ENCODE data around the gene DACT3.
A peak's percentile ranks its signal among the peaks of the same experiment; 100 is the strongest.

Gene DACT3

DNA sequence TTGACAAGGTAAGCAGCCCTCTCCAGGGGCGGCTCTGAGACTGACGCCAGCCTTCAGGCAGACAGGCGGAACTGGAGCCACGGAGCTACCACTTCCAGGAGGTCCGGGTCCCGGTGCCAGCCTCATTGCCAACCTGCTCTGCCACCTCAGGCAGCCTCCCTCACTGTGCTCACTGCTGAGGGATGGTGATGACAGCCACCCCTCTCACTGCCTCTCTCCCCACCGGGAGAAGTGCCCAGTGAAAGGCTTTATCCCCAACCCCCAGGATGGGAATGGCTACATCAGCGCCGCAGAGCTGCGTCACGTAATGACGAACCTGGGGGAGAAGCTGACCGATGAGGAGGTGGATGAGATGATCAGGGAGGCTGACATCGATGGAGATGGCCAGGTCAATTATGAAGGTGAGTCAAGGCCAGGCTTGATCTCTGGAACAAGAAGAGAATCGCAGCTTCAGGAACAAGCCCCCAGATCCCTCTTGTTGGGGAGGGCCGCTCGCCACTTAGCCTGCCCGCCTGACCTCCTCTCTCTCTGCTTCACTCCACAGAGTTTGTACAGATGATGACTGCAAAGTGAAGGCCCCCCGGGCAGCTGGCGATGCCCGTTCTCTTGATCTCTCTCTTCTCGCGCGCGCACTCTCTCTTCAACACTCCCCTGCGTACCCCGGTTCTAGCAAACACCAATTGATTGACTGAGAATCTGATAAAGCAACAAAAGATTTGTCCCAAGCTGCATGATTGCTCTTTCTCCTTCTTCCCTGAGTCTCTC is 52.2 kb downstream of the DACT3 start:
- DNase-seq (ENCODE audit: insufficient read length, low spot score), result no peak
- no peak for TF ChIP-seq POLR2A (IDR thresholded peaks at IDR 0.05; ENCODE audit: low read depth, low read length)
- TF ChIP-seq SPI1 (IDR thresholded peaks at IDR 0.05; ENCODE audit: low read depth, low read length), result no peak
- TF ChIP-seq PAX5 (IDR thresholded peaks at IDR 0.05; ENCODE audit: insufficient read depth, low read length, severe bottlenecking), result no peak
- TF ChIP-seq POU2F2 (IDR thresholded peaks at IDR 0.05; ENCODE audit: low read depth, low read length), result no peak
- no peak; the same call in 1 of the 2 replicates for TF ChIP-seq POLR2AphosphoS5 (IDR thresholded peaks at IDR 0.05; ENCODE audit: low read depth, low read length)
- TF ChIP-seq TAF1 (IDR thresholded peaks at IDR 0.05; ENCODE audit: low read depth, low read length), result no peak
- no peak for FAIRE-seq

- FAIRE-seq, result no peak
- TF ChIP-seq POLR2AphosphoS5 (IDR thresholded peaks at IDR 0.05; ENCODE audit: low read depth, low read length), result no peak; the same call in 1 of the 2 replicates
- TF ChIP-seq TAF1 (IDR thresholded peaks at IDR 0.05; ENCODE audit: low read depth, low read length), result no peak
- TF ChIP-seq POU2F2 (IDR thresholded peaks at IDR 0.05; ENCODE audit: low read depth, low read length), result no peak
- no peak for TF ChIP-seq SPI1 (IDR thresholded peaks at IDR 0.05; ENCODE audit: low read depth, low read length)
- no peak for TF ChIP-seq POLR2A (IDR thresholded peaks at IDR 0.05; ENCODE audit: low read depth, low read length)
- TF ChIP-seq PAX5 (IDR thresholded peaks at IDR 0.05; ENCODE audit: insufficient read depth, low read length, severe bottlenecking), result no peak
- no peak for DNase-seq (ENCODE audit: insufficient read length, low spot score)
Measured at GRCh38 chr19:46608178-46608577, 52.8 kb downstream of the DACT3 start.

DNA sequence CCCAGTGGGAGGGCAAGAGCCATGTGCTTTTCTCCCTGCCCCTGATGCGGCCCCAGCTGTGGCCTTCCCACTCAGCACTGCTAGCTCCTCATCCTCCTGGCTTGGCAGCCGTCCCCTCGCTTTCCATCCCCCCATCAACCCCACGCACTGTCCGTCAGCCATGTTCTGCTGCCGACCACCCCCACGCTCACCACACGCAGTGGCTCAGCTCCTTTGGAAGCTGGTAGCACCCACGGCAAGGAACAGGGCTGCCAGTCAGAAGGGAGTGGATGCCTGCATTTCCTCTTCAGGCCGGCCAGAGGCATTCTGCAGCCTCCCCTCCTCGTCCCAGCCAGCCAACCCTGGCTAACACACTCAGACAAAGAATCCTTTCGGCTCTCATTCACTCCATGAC is 53.5 kb downstream of the DACT3 start:
- TF ChIP-seq POLR2AphosphoS5 (IDR thresholded peaks at IDR 0.05; ENCODE audit: low read depth, low read length) (no peak), POLR2A (IDR thresholded peaks at IDR 0.05; ENCODE audit: low read depth, low read length) (no peak), SPI1 (IDR thresholded peaks at IDR 0.05; ENCODE audit: low read depth, low read length) (no peak), TAF1 (IDR thresholded peaks at IDR 0.05; ENCODE audit: low read depth, low read length) (no peak), POU2F2 (IDR thresholded peaks at IDR 0.05; ENCODE audit: low read depth, low read length) (no peak), PAX5 (IDR thresholded peaks at IDR 0.05; ENCODE audit: insufficient read depth, low read length, severe bottlenecking) (no peak)
- no peak for DNase-seq (ENCODE audit: insufficient read length, low spot score)
- no peak for FAIRE-seq

DNA sequence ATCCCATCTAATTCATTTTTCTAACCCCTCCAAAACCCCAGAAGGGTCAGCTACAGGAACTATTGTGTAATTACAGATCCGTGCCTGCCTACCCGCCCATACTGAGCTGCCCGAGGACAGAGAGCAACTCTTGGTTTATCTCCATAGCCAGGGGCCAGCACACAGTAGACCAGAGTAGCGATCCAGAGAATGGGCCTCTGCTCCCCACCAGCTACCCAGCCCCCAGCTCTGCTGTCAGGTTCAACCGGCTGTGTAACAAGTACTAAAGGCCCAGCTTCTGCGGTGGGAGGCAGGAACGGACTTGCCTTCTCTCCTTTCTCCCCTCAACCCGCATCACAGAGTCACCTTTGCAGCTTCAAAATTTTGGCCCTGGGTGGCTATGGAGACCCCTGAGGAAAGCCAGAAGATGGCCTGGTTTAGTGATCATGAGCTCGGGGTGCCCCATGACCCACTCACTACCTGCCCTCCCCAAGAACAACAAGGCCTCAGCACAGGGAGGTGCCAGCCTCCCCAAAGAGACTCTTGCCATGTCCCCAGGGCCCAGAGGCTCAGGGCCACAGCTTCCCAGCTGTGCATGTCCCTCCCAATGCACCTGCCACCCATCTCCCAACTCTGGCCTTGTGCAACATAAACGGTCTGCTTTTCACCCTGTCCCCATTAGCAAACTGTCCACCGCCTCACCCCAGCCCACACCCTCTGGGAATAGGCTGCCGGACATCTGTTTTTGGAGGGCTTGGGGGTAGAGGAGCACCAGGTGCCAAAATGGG is 54.1 kb downstream of the DACT3 start:
- DNase-seq (ENCODE audit: insufficient read length, low spot score) (no peak), FAIRE-seq (no peak)
- TF ChIP-seq POU2F2 (IDR thresholded peaks at IDR 0.05; ENCODE audit: low read depth, low read length) (no peak), PAX5 (IDR thresholded peaks at IDR 0.05; ENCODE audit: insufficient read depth, low read length, severe bottlenecking) (no peak), POLR2AphosphoS5 (IDR thresholded peaks at IDR 0.05; ENCODE audit: low read depth, low read length) (no peak), SPI1 (IDR thresholded peaks at IDR 0.05; ENCODE audit: low read depth, low read length) (no peak), TAF1 (IDR thresholded peaks at IDR 0.05; ENCODE audit: low read depth, low read length) (no peak), POLR2A (IDR thresholded peaks at IDR 0.05; ENCODE audit: low read depth, low read length) (no peak)

- no peak for FAIRE-seq
- no peak for DNase-seq (ENCODE audit: insufficient read length, low spot score)
- no peak for TF ChIP-seq TAF1 (IDR thresholded peaks at IDR 0.05; ENCODE audit: low read depth, low read length)
- TF ChIP-seq POLR2A (IDR thresholded peaks at IDR 0.05; ENCODE audit: low read depth, low read length), result no peak
- TF ChIP-seq POU2F2 (IDR thresholded peaks at IDR 0.05; ENCODE audit: low read depth, low read length), result no peak
- TF ChIP-seq SPI1 (IDR thresholded peaks at IDR 0.05; ENCODE audit: low read depth, low read length), result no peak
- TF ChIP-seq PAX5 (IDR thresholded peaks at IDR 0.05; ENCODE audit: insufficient read depth, low read length, severe bottlenecking), result no peak
Measured at GRCh38 chr19:46606019-46606418, 55.0 kb downstream of the DACT3 start.

- no peak for DNase-seq (ENCODE audit: insufficient read length, low spot score)
- TF ChIP-seq SPI1 (IDR thresholded peaks at IDR 0.05; ENCODE audit: low read depth, low read length) (no peak), TAF1 (IDR thresholded peaks at IDR 0.05; ENCODE audit: low read depth, low read length) (no peak), POLR2AphosphoS5 (IDR thresholded peaks at IDR 0.05; ENCODE audit: low read depth, low read length) (no peak), POLR2A (IDR thresholded peaks at IDR 0.05; ENCODE audit: low read depth, low read length) (no peak), PAX5 (IDR thresholded peaks at IDR 0.05; ENCODE audit: insufficient read depth, low read length, severe bottlenecking) (no peak), POU2F2 (IDR thresholded peaks at IDR 0.05; ENCODE audit: low read depth, low read length) (no peak)
- no peak for FAIRE-seq
Measured at GRCh38 chr19:46605356-46605821, 55.6 kb downstream of the DACT3 start.

DNA sequence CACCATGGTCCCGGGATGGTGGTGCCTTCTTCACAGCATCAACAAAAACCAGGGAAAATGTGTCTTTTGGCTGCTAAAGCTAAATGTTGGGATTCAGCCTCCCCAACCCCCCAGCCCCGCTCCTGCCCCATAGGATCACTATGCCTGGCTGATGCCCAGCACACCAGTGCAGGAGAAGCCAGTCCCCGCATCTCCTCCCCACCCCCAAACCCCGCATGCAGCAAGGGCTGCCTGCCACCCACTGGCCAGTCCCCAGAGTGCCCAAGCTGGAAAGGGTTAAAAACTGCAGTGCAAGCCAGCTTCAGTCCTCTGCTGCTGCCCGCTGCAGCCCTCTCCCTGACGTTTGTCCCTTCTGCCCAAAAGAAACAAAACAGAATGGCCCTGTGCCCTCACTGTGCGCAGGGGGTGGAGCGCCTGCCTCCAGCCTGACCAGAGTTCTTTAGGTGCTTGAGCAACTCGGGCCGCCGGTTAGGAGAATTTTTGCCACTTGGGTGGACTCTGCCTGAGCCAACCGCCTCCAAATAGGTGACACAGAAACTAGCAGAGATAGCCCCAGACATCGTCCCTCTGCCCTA is 56.1 kb downstream of the DACT3 start:
- DNase-seq (ENCODE audit: insufficient read length, low spot score), result no peak
- FAIRE-seq, result peak; percentile 40
- no peak for TF ChIP-seq SPI1 (IDR thresholded peaks at IDR 0.05; ENCODE audit: low read depth, low read length)
- no peak for TF ChIP-seq POLR2AphosphoS5 (IDR thresholded peaks at IDR 0.05; ENCODE audit: low read depth, low read length)
- no peak for TF ChIP-seq PAX5 (IDR thresholded peaks at IDR 0.05; ENCODE audit: insufficient read depth, low read length, severe bottlenecking)
- TF ChIP-seq POU2F2 (IDR thresholded peaks at IDR 0.05; ENCODE audit: low read depth, low read length), result no peak
- no peak for TF ChIP-seq POLR2A (IDR thresholded peaks at IDR 0.05; ENCODE audit: low read depth, low read length)
- TF ChIP-seq TAF1 (IDR thresholded peaks at IDR 0.05; ENCODE audit: low read depth, low read length), result no peak

- TF ChIP-seq TAF1 (IDR thresholded peaks at IDR 0.05; ENCODE audit: low read depth, low read length) (no peak), POLR2AphosphoS5 (IDR thresholded peaks at IDR 0.05; ENCODE audit: low read depth, low read length) (no peak), PAX5 (IDR thresholded peaks at IDR 0.05; ENCODE audit: insufficient read depth, low read length, severe bottlenecking) (no peak), SPI1 (IDR thresholded peaks at IDR 0.05; ENCODE audit: low read depth, low read length) (no peak), POLR2A (IDR thresholded peaks at IDR 0.05; ENCODE audit: low read depth, low read length) (no peak), POU2F2 (IDR thresholded peaks at IDR 0.05; ENCODE audit: low read depth, low read length) (no peak)
- no peak for FAIRE-seq
- DNase-seq (ENCODE audit: insufficient read length, low spot score), result no peak
Measured at GRCh38 chr19:46603752-46604231, 57.2 kb downstream of the DACT3 start.
